ENCODE results near the gene COMMD2.

The COMMD2 gene

GRCh38 chr3:149770246-149770645 lies 18.0 kb upstream of the COMMD2 start:
- H3K4me2 ChIP-seq, result no peak overlapping the region
- no peak overlapping the region for H3K27ac ChIP-seq
- H3K9ac ChIP-seq, result no peak overlapping the region
- no peaks in the 10 kb centered on the region for H3K36me3 ChIP-seq (ENCODE audit: insufficient read depth)
- no peaks in the 10 kb centered on the region for H3K79me2 ChIP-seq (ENCODE audit: insufficient read depth, low read depth)
- H4K20me1 ChIP-seq (ENCODE audit: insufficient read depth), result no peaks in the 10 kb centered on the region
- TF ChIP-seq CTCF (conservative IDR thresholded peaks at IDR 0.05; ENCODE audit: low read depth, low read length), result no peak
- no peaks in the 10 kb centered on the region for H3K27me3 ChIP-seq (ENCODE audit: insufficient read depth, low read depth)
- H3K4me1 ChIP-seq (ENCODE audit: low read depth, poor library complexity, severe bottlenecking), result no peaks in the 10 kb centered on the region
- H2AFZ ChIP-seq (ENCODE audit: low read depth), result no peak overlapping the region
- no peak overlapping the region for H3K4me3 ChIP-seq (IDR thresholded peaks at IDR 0.05; ENCODE audit: insufficient read depth, low read depth, low read length)

GRCh38 chr3:149768704-149769103 lies 16.4 kb upstream of the COMMD2 start:
- TF ChIP-seq CTCF (conservative IDR thresholded peaks at IDR 0.05; ENCODE audit: low read depth, low read length), result no peak
- H3K4me2 ChIP-seq, result no peak overlapping the region
- H3K27me3 ChIP-seq (ENCODE audit: insufficient read depth, low read depth), result no peaks in the 10 kb centered on the region
- H3K27ac ChIP-seq, result no peak overlapping the region
- H3K9ac ChIP-seq, result no peak overlapping the region
- H3K79me2 ChIP-seq (ENCODE audit: insufficient read depth, low read depth), result no peaks in the 10 kb centered on the region
- no peaks in the 10 kb centered on the region for H3K36me3 ChIP-seq (ENCODE audit: insufficient read depth)
- no peak overlapping the region for H3K4me3 ChIP-seq (IDR thresholded peaks at IDR 0.05; ENCODE audit: insufficient read depth, low read depth, low read length)
- H3K4me1 ChIP-seq (ENCODE audit: low read depth, poor library complexity, severe bottlenecking), result no peaks in the 10 kb centered on the region
- no peaks in the 10 kb centered on the region for H4K20me1 ChIP-seq (ENCODE audit: insufficient read depth)
- H2AFZ ChIP-seq (ENCODE audit: low read depth), result no peak overlapping the region

GRCh38 chr3:149767720-149768119 lies 15.4 kb upstream of the COMMD2 start:
- H3K4me2 ChIP-seq, result no peak overlapping the region
- no peak overlapping the region for H3K27ac ChIP-seq
- no peak for TF ChIP-seq CTCF (conservative IDR thresholded peaks at IDR 0.05; ENCODE audit: low read depth, low read length)
- H3K9ac ChIP-seq, result no peak overlapping the region
- no peaks in the 10 kb centered on the region for H3K27me3 ChIP-seq (ENCODE audit: insufficient read depth, low read depth)
- no peak overlapping the region for H3K4me3 ChIP-seq (IDR thresholded peaks at IDR 0.05; ENCODE audit: insufficient read depth, low read depth, low read length)
- no peak overlapping the region for H2AFZ ChIP-seq (ENCODE audit: low read depth)
- H4K20me1 ChIP-seq (ENCODE audit: insufficient read depth), result no peaks in the 10 kb centered on the region
- H3K36me3 ChIP-seq (ENCODE audit: insufficient read depth), result no peaks in the 10 kb centered on the region
- H3K4me1 ChIP-seq (ENCODE audit: low read depth, poor library complexity, severe bottlenecking), result no peaks in the 10 kb centered on the region
- no peaks in the 10 kb centered on the region for H3K79me2 ChIP-seq (ENCODE audit: insufficient read depth, low read depth)

- H3K79me2 ChIP-seq (ENCODE audit: insufficient read depth, low read depth), result no peaks in the 10 kb centered on the region
- no peaks in the 10 kb centered on the region for H3K27me3 ChIP-seq (ENCODE audit: insufficient read depth, low read depth)
These were observed 13.6 kb upstream of the COMMD2 start for GRCh38 chr3:149765762-149766334.

More at GRCh38 chr3:149765762-149766334, 13.6 kb upstream of the COMMD2 start:
- Histone ChIP-seq H2AFZ (ENCODE audit: low read depth) (no peak overlapping the region), H3K4me3 (IDR thresholded peaks at IDR 0.05; ENCODE audit: insufficient read depth, low read depth, low read length) (no peak overlapping the region), H3K36me3 (ENCODE audit: insufficient read depth) (no peaks in the 10 kb centered on the region), H4K20me1 (ENCODE audit: insufficient read depth) (no peaks in the 10 kb centered on the region), H3K27ac (no peak overlapping the region), H3K4me1 (ENCODE audit: low read depth, poor library complexity, severe bottlenecking) (no peaks in the 10 kb centered on the region), H3K4me2 (no peak overlapping the region), H3K9ac (no peak overlapping the region)
- TF ChIP-seq CTCF (conservative IDR thresholded peaks at IDR 0.05; ENCODE audit: low read depth, low read length), result peak; percentile 46; the same call in 1 of the 2 replicates

All from KMS-11 (cell line).